Thoracic aorta endothelial cell (primary cell): ENCODE results near the gene CYP4V2. TPM values are rescaled to one million over a fixed set of nuclear protein-coding genes. Genes with fewer than 3 reads are reported as not detected.

ENCODE experiments used
- total RNA-seq: library from RNA; depleted of rRNA; stranded (reverse); fragments of >200 nt; gene quantifications from 2 replicates; pipeline ENCODE4 v1.2.3, GENCODE V29; 2012

The CYP4V2 gene
- 7.5 and 8.1 TPM in 2 replicates for total RNA-seq

DNA sequence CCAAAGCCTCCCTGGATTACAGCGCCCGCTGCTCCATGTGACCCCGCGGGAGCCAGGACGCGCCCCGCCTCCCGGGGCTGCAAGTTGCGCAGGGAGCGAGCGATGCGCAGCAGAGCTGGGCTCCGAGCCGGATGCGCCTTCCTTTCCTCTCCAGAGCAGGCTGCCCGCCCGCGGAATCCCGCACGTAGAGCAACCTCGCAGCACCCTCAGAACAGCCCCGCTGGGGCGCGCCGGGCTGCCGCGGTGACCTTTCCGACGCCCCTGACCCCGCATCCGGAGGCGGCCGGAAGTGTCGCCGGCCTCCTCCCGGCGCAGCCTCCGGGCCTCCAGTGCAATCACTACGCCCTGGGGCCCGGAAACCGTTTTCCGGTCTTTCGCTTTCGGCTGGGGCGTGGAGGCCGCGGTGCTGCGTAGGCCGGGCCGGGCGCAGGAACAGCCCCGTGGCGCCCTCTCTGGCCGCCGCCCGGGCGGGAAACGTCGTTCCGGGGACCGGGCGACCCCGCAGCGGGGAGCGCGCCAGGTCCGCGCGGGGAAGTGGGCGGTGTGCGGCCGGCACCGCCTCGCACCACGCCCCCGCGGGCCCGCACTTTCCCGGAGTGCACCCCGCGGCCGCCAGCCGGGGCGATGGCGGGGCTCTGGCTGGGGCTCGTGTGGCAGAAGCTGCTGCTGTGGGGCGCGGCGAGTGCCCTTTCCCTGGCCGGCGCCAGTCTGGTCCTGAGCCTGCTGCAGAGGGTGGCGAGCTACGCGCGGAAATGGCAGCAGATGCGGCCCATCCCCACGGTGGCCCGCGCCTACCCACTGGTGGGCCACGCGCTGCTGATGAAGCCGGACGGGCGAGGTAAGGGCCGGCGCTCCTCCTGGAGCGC is at the start of gene CYP4V2:
Gene CYP4V2 (plus strand): TSS at position 368 of the 866 bp plus-strand sequence. CDS start 257 bp downstream, at position 625.

GRCh38 chr4:186227221-186227620 is 35.9 kb downstream of the CYP4V2 start, which contains the start of gene KLKB1:
Gene KLKB1 (plus strand): TSS chr4:186227507. CDS start chr4:186228196, 689 bp downstream.

Other genes starting within 250 kb of the CYP4V2 start
- 4.4 and 7.5 TPM in 2 replicates for gene TLR3, start 122.4 kb upstream of the CYP4V2 start, total RNA-seq
- gene FAM149A, start 86.9 kb upstream of the CYP4V2 start, total RNA-seq: 0.36 and 0.80 TPM in 2 replicates
- gene KLKB1, start 35.9 kb downstream of the CYP4V2 start, total RNA-seq: not detected in 2 replicates
- not detected in 2 replicates for gene F11, start 74.6 kb downstream of the CYP4V2 start, total RNA-seq